ENCODE data around the gene RALGAPB. TPM values are rescaled to one million over a fixed set of nuclear protein-coding genes. Genes with fewer than 3 reads are reported as not detected.

The RALGAPB gene
- total RNA-seq, 1 experiment from 2014 or later: 36.7 TPM

GRCh38 chr20:38579921-38580320, 107.3 kb downstream of the RALGAPB start (continued):
- TF ChIP-seq ZNF425 (CRISPR knock-in tag; conservative IDR thresholded peaks at IDR 0.05): no peak

DNA sequence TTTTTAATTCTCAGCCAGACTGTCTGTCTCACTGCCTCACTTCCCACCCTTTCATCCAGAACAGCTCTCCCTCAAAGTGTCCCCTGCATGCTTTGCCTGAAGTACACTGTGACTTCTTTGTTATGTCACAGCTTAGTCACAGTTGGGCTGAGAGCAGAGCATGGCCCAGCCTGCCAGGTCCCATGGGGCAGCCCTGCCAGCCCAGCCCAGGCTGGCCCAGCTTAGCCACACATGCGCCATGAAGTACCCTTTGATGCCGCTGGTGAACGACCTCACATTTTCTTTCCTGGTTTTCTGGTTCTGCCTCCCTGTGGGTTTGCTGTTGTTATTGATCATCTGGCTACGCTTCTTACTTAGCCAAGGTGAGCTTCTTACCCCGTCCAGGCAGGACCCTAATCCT, 108.4 kb downstream of the RALGAPB start, which contains the start of gene ADIG:
ADIG (plus strand) TSS at position 185 of the 400 bp plus-strand sequence; CDS start at position 239, 54 bp downstream.
- no peaks in the 10 kb centered on the region for H3K27me3 Mint-ChIP-seq (ENCODE audit: low read depth)
- ATAC-seq (no peak), DNase-seq (ENCODE audit: low spot score) (no peak)
- H3K36me3 Mint-ChIP-seq: no peaks in the 10 kb centered on the region
- H3K4me1 Mint-ChIP-seq: peaks cover 23% of the 10 kb centered on the region
- POLR2A ChIA-PET: no interaction called here
- no peak within 1 kb of the TSS for H3K27ac Mint-ChIP-seq
- H3K9me3 Mint-ChIP-seq: no peaks in the 10 kb centered on the region
- CTCF ChIA-PET: interaction anchor here (0.6 to 1.3 kb wide), 3 partner anchors 68 to 342 kb away, joined by 3 read pairs; no protein-coding TSS in a partner anchor
- TF ChIP-seq ZNF219 (CRISPR knock-in tag; IDR thresholded peaks at IDR 0.05; ENCODE audit: borderline replicate concordance) (no peak), ZNF121 (CRISPR knock-in tag; IDR thresholded peaks at IDR 0.05) (0 out of 2 replicates have a peak, but pooled peaks have one; percentile 50)
- no peak within 1 kb of the TSS for H3K4me3 Mint-ChIP-seq

DNA sequence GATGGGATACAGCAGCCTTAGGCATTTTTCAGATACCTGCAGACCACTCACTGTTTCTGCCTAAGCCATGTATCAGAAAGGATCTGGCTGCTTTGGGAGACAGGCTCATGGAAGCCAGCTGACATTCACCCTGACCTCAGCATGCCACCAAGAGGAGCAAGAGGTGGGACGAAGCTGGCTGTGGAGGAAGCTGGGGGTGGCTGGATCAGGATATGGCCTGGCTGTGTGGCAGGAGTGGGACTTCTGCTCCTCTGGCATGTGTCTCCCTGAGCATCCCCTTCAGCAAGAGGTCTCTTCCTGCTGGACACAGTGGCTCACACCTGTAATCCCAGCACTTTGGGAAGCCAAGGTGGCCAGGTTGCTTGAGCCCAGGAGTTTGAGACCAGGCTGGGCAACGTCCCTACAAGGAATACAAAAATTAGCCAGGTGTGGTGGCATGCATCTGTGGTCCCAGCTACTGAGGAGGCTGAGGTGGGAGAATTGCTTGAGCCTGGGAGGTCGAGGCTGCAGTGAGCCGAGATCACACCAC, 109.3 kb downstream of the RALGAPB start:
- H3K9me3 Mint-ChIP-seq: no peaks in the 10 kb centered on the region
- POLR2A ChIA-PET: no interaction called here
- CTCF ChIA-PET: interaction anchor here (0.6 to 1.3 kb wide), 5 partner anchors 29 to 341 kb away, joined by 3 to 5 read pairs (median 3); no protein-coding TSS in a partner anchor
- H3K27ac Mint-ChIP-seq: no peak overlapping the region
- H3K27me3 Mint-ChIP-seq (ENCODE audit: low read depth): no peaks in the 10 kb centered on the region
- DNase-seq (ENCODE audit: low spot score) (no peak), ATAC-seq (no peak)
- no peaks in the 10 kb centered on the region for H3K36me3 Mint-ChIP-seq
- H3K4me3 Mint-ChIP-seq: no peak overlapping the region
- H3K4me1 Mint-ChIP-seq: peaks cover 23% of the 10 kb centered on the region
- TF ChIP-seq OVOL2 (CRISPR knock-in tag; IDR thresholded peaks at IDR 0.05; ENCODE audit: borderline replicate concordance) (no peak), ZNF425 (CRISPR knock-in tag; conservative IDR thresholded peaks at IDR 0.05) (no peak), ZNF532 (CRISPR knock-in tag; IDR thresholded peaks at IDR 0.05; ENCODE audit: borderline replicate concordance) (no peak), NFYB (CRISPR knock-in tag; conservative IDR thresholded peaks at IDR 0.05; ENCODE audit: low read depth) (no peak), SMAD4 (CRISPR knock-in tag; IDR thresholded peaks at IDR 0.05) (no peak)
- TF ChIP-seq, protein P1, sequence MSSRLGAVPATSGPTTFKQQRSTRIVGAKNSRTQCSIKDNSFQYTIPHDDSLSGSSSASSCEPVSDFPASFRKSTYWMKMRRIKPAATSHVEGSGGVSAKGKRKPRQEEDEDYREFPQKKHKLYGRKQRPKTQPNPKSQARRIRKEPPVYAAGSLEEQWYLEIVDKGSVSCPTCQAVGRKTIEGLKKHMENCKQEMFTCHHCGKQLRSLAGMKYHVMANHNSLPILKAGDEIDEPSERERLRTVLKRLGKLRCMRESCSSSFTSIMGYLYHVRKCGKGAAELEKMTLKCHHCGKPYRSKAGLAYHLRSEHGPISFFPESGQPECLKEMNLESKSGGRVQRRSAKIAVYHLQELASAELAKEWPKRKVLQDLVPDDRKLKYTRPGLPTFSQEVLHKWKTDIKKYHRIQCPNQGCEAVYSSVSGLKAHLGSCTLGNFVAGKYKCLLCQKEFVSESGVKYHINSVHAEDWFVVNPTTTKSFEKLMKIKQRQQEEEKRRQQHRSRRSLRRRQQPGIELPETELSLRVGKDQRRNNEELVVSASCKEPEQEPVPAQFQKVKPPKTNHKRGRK (CRISPR knock-in tag; IDR thresholded peaks at IDR 0.05; ENCODE audit: borderline replicate concordance): no peak
- TF ChIP-seq, protein P2, sequence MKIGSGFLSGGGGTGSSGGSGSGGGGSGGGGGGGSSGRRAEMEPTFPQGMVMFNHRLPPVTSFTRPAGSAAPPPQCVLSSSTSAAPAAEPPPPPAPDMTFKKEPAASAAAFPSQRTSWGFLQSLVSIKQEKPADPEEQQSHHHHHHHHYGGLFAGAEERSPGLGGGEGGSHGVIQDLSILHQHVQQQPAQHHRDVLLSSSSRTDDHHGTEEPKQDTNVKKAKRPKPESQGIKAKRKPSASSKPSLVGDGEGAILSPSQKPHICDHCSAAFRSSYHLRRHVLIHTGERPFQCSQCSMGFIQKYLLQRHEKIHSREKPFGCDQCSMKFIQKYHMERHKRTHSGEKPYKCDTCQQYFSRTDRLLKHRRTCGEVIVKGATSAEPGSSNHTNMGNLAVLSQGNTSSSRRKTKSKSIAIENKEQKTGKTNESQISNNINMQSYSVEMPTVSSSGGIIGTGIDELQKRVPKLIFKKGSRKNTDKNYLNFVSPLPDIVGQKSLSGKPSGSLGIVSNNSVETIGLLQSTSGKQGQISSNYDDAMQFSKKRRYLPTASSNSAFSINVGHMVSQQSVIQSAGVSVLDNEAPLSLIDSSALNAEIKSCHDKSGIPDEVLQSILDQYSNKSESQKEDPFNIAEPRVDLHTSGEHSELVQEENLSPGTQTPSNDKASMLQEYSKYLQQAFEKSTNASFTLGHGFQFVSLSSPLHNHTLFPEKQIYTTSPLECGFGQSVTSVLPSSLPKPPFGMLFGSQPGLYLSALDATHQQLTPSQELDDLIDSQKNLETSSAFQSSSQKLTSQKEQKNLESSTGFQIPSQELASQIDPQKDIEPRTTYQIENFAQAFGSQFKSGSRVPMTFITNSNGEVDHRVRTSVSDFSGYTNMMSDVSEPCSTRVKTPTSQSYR (CRISPR knock-in tag; IDR thresholded peaks at IDR 0.05): no peak
